ENCODE data around the gene CREB3.

DNA sequence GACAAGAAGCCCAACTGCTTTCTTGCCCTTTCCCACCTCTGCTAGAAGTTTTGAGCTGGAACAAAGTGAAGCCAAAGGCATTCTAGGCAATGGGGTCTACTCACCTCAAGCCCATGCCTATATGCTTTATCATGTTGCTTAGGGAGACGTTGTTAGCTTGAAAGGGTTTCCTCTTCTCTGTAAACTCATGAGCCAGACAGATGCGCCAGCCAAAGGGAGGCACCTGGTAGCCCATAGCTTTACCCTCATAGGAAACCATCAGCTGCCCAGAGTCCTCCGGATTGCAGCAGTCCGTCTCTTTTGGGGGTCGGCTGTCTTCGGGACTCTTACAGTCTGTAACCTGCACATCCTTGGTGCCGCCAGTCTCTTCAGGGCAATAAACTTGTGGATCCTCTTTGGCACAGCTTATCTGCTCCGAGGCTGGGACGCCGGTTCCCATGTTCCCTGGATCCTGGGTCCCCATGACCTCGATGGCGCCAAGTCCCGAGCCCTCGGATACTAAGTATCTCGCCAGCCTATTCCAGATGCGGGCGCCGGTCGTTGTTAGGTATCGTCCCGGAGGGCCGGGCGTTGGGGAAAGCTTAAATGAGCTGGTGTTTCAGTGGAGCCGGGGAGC, 15.9 kb downstream of the CREB3 start:
- no peak for TF ChIP-seq CTCF (IDR thresholded peaks at IDR 0.05; ENCODE audit: low read depth, low read length)
- no peak for TF ChIP-seq MAX (IDR thresholded peaks at IDR 0.05; ENCODE audit: low read depth, low read length)
